GM13977 (cell line): Measurements from ENCODE around the gene EIF2B1.

Experiments
- DNase-seq: peaks from one replicate; pipeline ENCODE4 v3.0.0; 2012; ENCODE audit warnings: low spot score
- CTCF ChIP-seq: IDR thresholded peaks from 2 replicates; pipeline ENCODE4 v1.5.1; 2012; ENCODE audit warnings: mild to moderate bottlenecking, control low read depth; ENCODE audit not compliant: insufficient read depth; ENCODE audit errors: extremely low read depth, missing control alignments
- in situ Hi-C: fragments of 300-500 bp; cut with MboI; formaldehyde crosslinking; loops from one replicate; pipeline ENCODE4 v1.12.0; 2022; ENCODE audit warnings: low sequenced_read_pairs, low pct_unique_long_range_greater_than_20kb, mixed read lengths, inconsistent platforms; ENCODE audit not compliant: unreplicated experiment

The EIF2B1 gene

GRCh38 chr12:123654129-123654701 is 20.7 kb upstream of the EIF2B1 start:
- DNase-seq, result no peak
- in situ Hi-C loops, result no loop called here
- TF ChIP-seq CTCF, result no peak

- in situ Hi-C loops, result loop anchor here (25.0 kb wide), 1 partner anchor 339 kb away; no protein-coding TSS in a partner anchor
- no peak for TF ChIP-seq CTCF
- DNase-seq, result no peak
Measured at GRCh38 chr12:123648401-123648800, 14.9 kb upstream of the EIF2B1 start.

DNA sequence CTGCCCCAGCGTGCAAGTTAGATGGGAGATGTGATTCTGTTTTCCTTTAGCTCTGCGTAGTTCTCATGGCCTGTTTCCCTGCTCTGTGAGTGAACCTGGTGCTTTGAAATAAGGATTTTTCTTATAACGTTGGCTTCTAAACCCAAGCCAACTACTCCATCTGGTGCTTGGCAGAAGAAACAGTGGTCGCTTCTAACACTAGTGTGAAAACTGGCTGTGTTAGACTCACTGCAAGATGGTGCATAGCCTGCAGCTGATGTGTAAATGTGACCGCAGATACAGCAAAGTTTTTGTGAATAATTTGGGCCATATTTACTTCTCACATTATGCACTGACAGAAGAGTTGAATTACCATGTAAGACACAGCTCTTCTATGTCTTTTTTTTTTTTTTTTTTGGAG is 12.4 kb upstream of the EIF2B1 start:
- DNase-seq, result no peak
- TF ChIP-seq CTCF, result no peak
- in situ Hi-C loops, result loop anchor here (25.0 kb wide), 1 partner anchor 341 kb away; no protein-coding TSS in a partner anchor

DNA sequence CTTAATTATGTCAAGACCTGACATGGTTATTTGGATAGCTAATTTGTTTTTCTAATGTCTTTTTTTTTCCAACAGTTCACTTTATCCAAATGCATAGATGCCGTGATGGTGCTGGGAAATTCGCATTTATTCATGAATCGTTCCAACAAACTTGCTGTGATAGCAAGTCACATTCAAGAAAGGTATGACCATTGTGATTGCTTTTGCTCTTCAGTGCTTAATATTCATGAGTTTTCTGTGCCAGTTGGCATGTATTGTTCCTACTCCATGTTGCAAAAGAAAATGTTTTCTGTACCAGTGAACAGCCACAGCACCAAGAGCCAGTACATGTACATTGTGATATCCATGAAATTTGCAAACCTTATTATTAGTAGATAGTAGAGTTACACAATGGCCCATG is 11.9 kb upstream of the EIF2B1 start:
- in situ Hi-C loops, result loop anchor here (25.0 kb wide), 1 partner anchor 342 kb away; no protein-coding TSS in a partner anchor
- no peak for DNase-seq

DNA sequence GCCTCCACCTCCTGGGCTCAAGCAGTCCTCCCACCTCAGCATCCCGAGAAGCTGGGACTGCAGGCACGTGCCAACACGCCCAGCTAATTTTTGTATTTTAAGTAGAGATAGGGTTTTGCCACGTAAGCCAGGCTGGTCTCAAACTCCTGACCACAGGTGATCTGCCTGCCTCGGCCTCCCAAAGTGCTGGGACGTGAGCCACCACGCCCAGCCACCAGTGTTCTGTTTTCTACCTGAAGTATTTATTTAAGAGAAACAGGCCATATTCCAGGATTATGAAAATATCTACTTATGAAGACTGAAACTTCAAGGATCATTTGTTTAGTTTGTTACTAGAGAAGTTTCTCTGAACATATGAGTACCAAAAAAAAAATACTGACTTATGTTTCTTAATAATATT is 10.4 kb upstream of the EIF2B1 start:
- in situ Hi-C loops, result loop anchor here (25.0 kb wide), 1 partner anchor 343 kb away; no protein-coding TSS in a partner anchor
- no peak for TF ChIP-seq CTCF
- DNase-seq, result no peak

More for the DNA sequence above, 11.9 kb upstream of the EIF2B1 start:
- no peak for TF ChIP-seq CTCF

DNA sequence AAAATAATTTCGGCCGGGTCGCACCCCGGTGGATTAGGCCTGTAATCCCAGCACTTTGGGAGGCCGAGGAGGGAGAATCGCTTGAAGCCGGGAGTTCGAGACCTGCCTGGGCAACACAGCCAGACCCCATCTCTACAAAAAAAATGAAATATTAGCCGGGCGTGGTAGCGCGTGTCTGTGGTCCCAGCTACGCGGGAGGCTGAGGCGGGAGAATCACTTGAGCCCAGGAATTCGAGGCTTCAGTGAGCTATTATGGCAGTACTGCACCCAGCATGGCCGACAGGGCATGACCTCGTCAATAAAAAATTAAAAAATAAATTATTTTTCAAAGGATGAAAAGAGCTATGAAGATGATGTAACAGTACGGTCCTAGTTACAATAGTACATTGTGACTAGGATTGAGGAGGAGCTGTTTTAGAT is 666 bp upstream of the EIF2B1 start:
- no peak for TF ChIP-seq CTCF
- in situ Hi-C loops, result loop anchor here (25.0 kb wide), 1 partner anchor 353 kb away; no protein-coding TSS in a partner anchor
- no peak for DNase-seq
